Keratinocyte (primary cell): ENCODE results near the gene ZNF106. TPM values are rescaled to one million over a fixed set of nuclear protein-coding genes. Genes with fewer than 3 reads are reported as not detected.
A peak's percentile ranks its signal among the peaks of the same experiment; 100 is the strongest.

Source experiments
- DNase-seq: peaks from one replicate; pipeline ENCODE4 v3.0.0-alpha.2; 2011; ENCODE audit warnings: low read depth, missing footprints, low spot score
- FAIRE-seq: peaks from 2 replicates; lab custom pipeline; 2011; peaks lifted over from hg19 to GRCh38; lab: Jason Lieb, UNC
- H2AFZ ChIP-seq: 2 replicates; pipeline ENCODE4 v1.6.0; 2012; ENCODE audit warnings: low read length, control low read depth, inconsistent platforms; ENCODE audit not compliant: control insufficient read depth
- H3K27ac ChIP-seq: 2 replicates; pipeline ENCODE4 v1.5.1; 2011; ENCODE audit warnings: low read length; ENCODE audit not compliant: control insufficient read depth, insufficient read depth
- H3K27me3 ChIP-seq: 3 replicates; pipeline ENCODE4 v1.6.0; 2011; ENCODE audit warnings: low read length; ENCODE audit not compliant: control insufficient read depth, insufficient read depth; ENCODE audit errors: extremely low read depth
- H3K36me3 ChIP-seq, 2 experiments: 2 replicates in 1 of 2; 3 replicates in 1 of 2; pipeline ENCODE4 v1.5.1; 2011; ENCODE audit warnings: low read length in 2 of 2, mild to moderate bottlenecking in 1 of 2; ENCODE audit not compliant: control insufficient read depth in 2 of 2, insufficient read depth in 2 of 2; ENCODE audit errors: extremely low read depth in 1 of 2
- H3K4me1 ChIP-seq: 3 replicates; pipeline ENCODE4 v1.5.1; 2011; ENCODE audit warnings: low read length; ENCODE audit not compliant: control insufficient read depth, insufficient read depth; ENCODE audit errors: extremely low read depth
- H3K4me2 ChIP-seq: 3 replicates; pipeline ENCODE4 v1.6.0; 2011; ENCODE audit warnings: low read depth, low read length; ENCODE audit not compliant: control insufficient read depth, insufficient read depth; ENCODE audit errors: extremely low read depth
- H3K4me3 ChIP-seq, 3 experiments: fragments of 200-600 bp in 1 of 3; sonication (generic) in 1 of 3; 2 replicates in 2 of 3; 3 replicates in 1 of 3; pipeline ENCODE4 v1.5.1; 2011 to 2016; ENCODE audit warnings: low read length in 3 of 3, mild to moderate bottlenecking in 3 of 3, control low read depth in 2 of 3, inconsistent platforms in 1 of 3, low read depth in 1 of 3, mixed read lengths in 1 of 3, mixed run types in 1 of 3, moderate library complexity in 1 of 3; ENCODE audit not compliant: control insufficient read depth in 2 of 3, insufficient read depth in 2 of 3; ENCODE audit errors: extremely low read depth in 1 of 3
- H3K79me2 ChIP-seq: 2 replicates; pipeline ENCODE4 v1.6.0; 2012; ENCODE audit warnings: low read length; ENCODE audit not compliant: control insufficient read depth, insufficient read depth
- H3K9ac ChIP-seq: 3 replicates; pipeline ENCODE4 v1.6.0; 2011; ENCODE audit warnings: low read length; ENCODE audit not compliant: control insufficient read depth, insufficient read depth; ENCODE audit errors: extremely low read depth
- H3K9me1 ChIP-seq: 3 replicates; pipeline ENCODE4 v1.6.0; 2011; ENCODE audit warnings: low read length; ENCODE audit not compliant: control insufficient read depth, insufficient read depth; ENCODE audit errors: extremely low read depth
- H3K9me3 ChIP-seq: 2 replicates; pipeline ENCODE4 v1.5.1; 2012; ENCODE audit warnings: low read depth, low read length; ENCODE audit not compliant: control insufficient read depth
- H4K20me1 ChIP-seq: 3 replicates; pipeline ENCODE4 v1.6.0; 2011; ENCODE audit warnings: low read length; ENCODE audit not compliant: control insufficient read depth, insufficient read depth; ENCODE audit errors: extremely low read depth
- CTCF ChIP-seq, 3 experiments: IDR thresholded peaks in 1 of 3; conservative IDR thresholded peaks in 1 of 3; optimal IDR thresholded peaks in 1 of 3; 2 replicates in 2 of 3; 3 replicates in 1 of 3; pipeline versions ENCODE3 to v1.5.1; 2011; ENCODE audit warnings: low read length in 3 of 3, mild to moderate bottlenecking in 3 of 3, moderate library complexity in 2 of 3, control low read depth in 1 of 3, inconsistent platforms in 1 of 3; ENCODE audit not compliant: insufficient read depth in 2 of 3; ENCODE audit errors: extremely low read depth in 1 of 3
- EZH2 ChIP-seq: IDR thresholded peaks from one replicate; pipeline ENCODE4 v1.6.1; 2012; ENCODE audit warnings: inconsistent platforms, mild to moderate bottlenecking, low read length, moderate library complexity
- dilution Hi-C: fragments of 300-500 bp; cut with MboI; formaldehyde crosslinking; loops from one replicate; pipeline ENCODE4 v1.7.0; 2020; ENCODE audit warnings: low sequenced_read_pairs; ENCODE audit not compliant: extremely low pct_ligation_motif_present
- polyA plus RNA-seq, 5 experiments: library from polyadenylated mRNA; depleted of rRNA in 3 of 5; stranded (reverse) in 3 of 5; stranded (forward) in 1 of 5; unstranded in 1 of 5; fragments of >200 nt; gene quantifications; 1 replicate in 1 of 5; 2 replicates in 3 of 5; 3 replicates in 1 of 5; pipeline versions ENCODE4 v1.2.1 to v1.2.3, GENCODE V29; 2011 to 2012; ENCODE audit warnings: missing spikeins in 2 of 5, low read depth in 1 of 5, low replicate concordance in 1 of 5

ZNF106 gene
- polyA plus RNA-seq, 1 donor (not counting 4 experiments of a cell fraction or from before 2014, with no cell fraction given): 24.6 TPM

- H2AFZ ChIP-seq: no peak overlapping the region
- no peaks in the 10 kb centered on the region for H3K27me3 ChIP-seq
- peaks cover 10% of the 10 kb centered on the region for H3K79me2 ChIP-seq
- H3K4me2 ChIP-seq: peak overlapping the region; percentile 22
- FAIRE-seq: peak; percentile 69
- peaks cover 0 to 3% of the 10 kb centered on the region in 2 experiments for H3K36me3 ChIP-seq
- dilution Hi-C loops: no loop called here
- H3K9ac ChIP-seq: no peak overlapping the region
- no peaks in the 10 kb centered on the region for H3K9me3 ChIP-seq
- TF ChIP-seq CTCF (optimal IDR thresholded peaks at IDR 0.05 in 1 of 3, IDR thresholded peaks at IDR 0.05 in 1 of 3, conservative IDR thresholded peaks at IDR 0.05 in 1 of 3; ENCODE audit: extremely low read depth in 1 of 3, insufficient read depth in 2 of 3, low read length in 3 of 3) (no peak), EZH2 (no peak)
- H3K4me1 ChIP-seq: peaks cover 10% of the 10 kb centered on the region
- H3K27ac ChIP-seq: peak overlapping the region; percentile 31
- no peak for DNase-seq
- H3K9me1 ChIP-seq: no peaks in the 10 kb centered on the region
- H3K4me3 ChIP-seq: no peak overlapping the region
- H4K20me1 ChIP-seq: no peaks in the 10 kb centered on the region
Observed at GRCh38 chr15:42457445-42458442, 33.2 kb downstream of the ZNF106 start.

GRCh38 chr15:42456971-42457370 lies 34.0 kb downstream of the ZNF106 start:
- peaks cover 10% of the 10 kb centered on the region for H3K79me2 ChIP-seq
- no peaks in the 10 kb centered on the region for H4K20me1 ChIP-seq
- no peaks in the 10 kb centered on the region for H3K27me3 ChIP-seq
- no peak overlapping the region for H3K9ac ChIP-seq
- dilution Hi-C loops: no loop called here
- no peak overlapping the region for H2AFZ ChIP-seq
- peaks cover 10% of the 10 kb centered on the region for H3K4me1 ChIP-seq
- FAIRE-seq (no peak), DNase-seq (no peak)
- no peak for TF ChIP-seq CTCF (optimal IDR thresholded peaks at IDR 0.05 in 1 of 3, IDR thresholded peaks at IDR 0.05 in 1 of 3, conservative IDR thresholded peaks at IDR 0.05 in 1 of 3; ENCODE audit: extremely low read depth in 1 of 3, insufficient read depth in 2 of 3, low read length in 3 of 3)
- no peak for TF ChIP-seq EZH2
- peaks cover 0 to 3% of the 10 kb centered on the region in 2 experiments for H3K36me3 ChIP-seq
- no peaks in the 10 kb centered on the region for H3K9me1 ChIP-seq
- H3K4me3 ChIP-seq: no peak overlapping the region
- H3K4me2 ChIP-seq: no peak overlapping the region
- H3K9me3 ChIP-seq: no peaks in the 10 kb centered on the region
- H3K27ac ChIP-seq: peak overlapping the region; percentile 31
